GM19455 (cell line): ENCODE results near the gene TCL1B.
"Not testable (repeated sequence)": the region's sequence is repeated elsewhere in the genome, so short reads cannot be mapped to it uniquely, and the experiment has no call there.

ENCODE experiments used
- ATAC-seq: cut with Tn5 transposase; IDR thresholded peaks from one replicate; pipeline ENCODE4 v1.9.1; 2021; ENCODE audit not compliant: unreplicated experiment

Gene TCL1B

GRCh38 chr14:95700221-95700976 lies 14.2 kb downstream of the TCL1B start:
- ATAC-seq: no peak

- ATAC-seq: no peak
These were observed 15.6 kb downstream of the TCL1B start for GRCh38 chr14:95701846-95702221.

- ATAC-seq: no peak
These were observed 17.1 kb downstream of the TCL1B start for GRCh38 chr14:95703341-95703740.

- ATAC-seq: no peak
These were observed 17.6 kb downstream of the TCL1B start for GRCh38 chr14:95703805-95704204.

- no peak for ATAC-seq
These were observed 19.3 kb downstream of the TCL1B start for GRCh38 chr14:95705518-95705917.

GRCh38 chr14:95707327-95707726 lies 21.1 kb downstream of the TCL1B start:
- ATAC-seq: no peak

GRCh38 chr14:95710106-95710505 lies 23.9 kb downstream of the TCL1B start:
- no peak for ATAC-seq

- no peak for ATAC-seq
These were observed 25.4 kb downstream of the TCL1B start for GRCh38 chr14:95711476-95712176.

- ATAC-seq: no peak
These were observed 26.2 kb downstream of the TCL1B start for GRCh38 chr14:95712398-95712797.

GRCh38 chr14:95713596-95714371 lies 27.6 kb downstream of the TCL1B start, which contains the start of gene TCL1A:
TSS of gene TCL1A (minus strand) at chr14:95714125. CDS start at chr14:95714066, 59 bp downstream.
- peak; percentile 82 for ATAC-seq

- ATAC-seq: no peak
These were observed 36.4 kb downstream of the TCL1B start for GRCh38 chr14:95722525-95723190.

GRCh38 chr14:95725685-95726336 lies 39.6 kb downstream of the TCL1B start:
- ATAC-seq: peak; percentile 80

- no peak for ATAC-seq
These were observed 41.0 kb downstream of the TCL1B start for GRCh38 chr14:95727056-95727700.

GRCh38 chr14:95729402-95730028 lies 43.3 kb downstream of the TCL1B start:
- ATAC-seq: not testable (repeated sequence)

GRCh38 chr14:95730126-95730525 lies 43.9 kb downstream of the TCL1B start:
- no peak for ATAC-seq

GRCh38 chr14:95733212-95733611 lies 47.0 kb downstream of the TCL1B start:
- ATAC-seq: no peak

- no peak for ATAC-seq
These were observed 53.1 kb downstream of the TCL1B start for GRCh38 chr14:95739356-95739755.

- no peak for ATAC-seq
These were observed 54.8 kb downstream of the TCL1B start for GRCh38 chr14:95741038-95741490.

- ATAC-seq: no peak
These were observed 55.6 kb downstream of the TCL1B start for GRCh38 chr14:95741781-95742180.
